ENCODE measurements around the gene TAOK3.
A peak's percentile ranks its signal among the peaks of the same experiment; 100 is the strongest.

The TAOK3 gene

GRCh38 chr12:118391424-118391823 lies 18.7 kb upstream of the TAOK3 start:
- no peak for TF ChIP-seq CTCF (IDR thresholded peaks at IDR 0.05; ENCODE audit: low read depth, low read length)
- Histone ChIP-seq H3K27me3 (no peaks in the 10 kb centered on the region), H3K36me3 (peaks cover 40% of the 10 kb centered on the region), H3K9me3 (no peaks in the 10 kb centered on the region), H3K4me3 (ENCODE audit: low read depth, low read length) (no peak overlapping the region), H3K4me1 (no peaks in the 10 kb centered on the region)
- no peak for DNase-seq

- peak; percentile 89 for TF ChIP-seq CTCF (IDR thresholded peaks at IDR 0.05; ENCODE audit: low read depth, low read length)
- peak; percentile 55 for DNase-seq
- Histone ChIP-seq H3K27me3 (no peaks in the 10 kb centered on the region), H3K9me3 (no peaks in the 10 kb centered on the region), H3K4me3 (ENCODE audit: low read depth, low read length) (peak overlapping the region; percentile 84), H3K36me3 (peaks cover 22% of the 10 kb centered on the region), H3K4me1 (0 out of 2 replicates have a peak, but pooled peaks cover 2% of the 10 kb centered on the region)
Measured at GRCh38 chr12:118377884-118378470, 5.3 kb upstream of the TAOK3 start.

GRCh38 chr12:118377021-118377883 lies 4.5 kb upstream of the TAOK3 start:
- Histone ChIP-seq H3K36me3 (peaks cover 21% of the 10 kb centered on the region), H3K27me3 (no peaks in the 10 kb centered on the region)
- no peak for DNase-seq

GRCh38 chr12:118376089-118377020 lies 3.6 kb upstream of the TAOK3 start, which contains the start of gene SUDS3:
Gene SUDS3 (plus strand): TSS chr12:118376555. CDS start chr12:118376692, 137 bp downstream.
- peak within 1 kb of the TSS; percentile 84 for H3K4me3 ChIP-seq (ENCODE audit: low read depth, low read length)
- no peaks in the 10 kb centered on the region for H3K27me3 ChIP-seq
- H3K4me1 ChIP-seq = 0 out of 2 replicates have a peak, but pooled peaks cover 2% of the 10 kb centered on the region
- DNase-seq = peak; percentile 90
- no peaks in the 10 kb centered on the region for H3K9me3 ChIP-seq
- TF ChIP-seq CTCF (IDR thresholded peaks at IDR 0.05; ENCODE audit: low read depth, low read length) = peak; percentile 92
- H3K36me3 ChIP-seq = peaks cover 14% of the 10 kb centered on the region

More at GRCh38 chr12:118377021-118377883, 4.5 kb upstream of the TAOK3 start:
- no peak for TF ChIP-seq CTCF (IDR thresholded peaks at IDR 0.05; ENCODE audit: low read depth, low read length)
- Histone ChIP-seq H3K4me3 (ENCODE audit: low read depth, low read length) (peak overlapping the region; percentile 84), H3K4me1 (0 out of 2 replicates have a peak, but pooled peaks cover 2% of the 10 kb centered on the region), H3K9me3 (no peaks in the 10 kb centered on the region)

- H3K9me3 ChIP-seq = no peaks in the 10 kb centered on the region
- H3K36me3 ChIP-seq = peaks cover 6% of the 10 kb centered on the region; the same call in 1 of the 2 replicates
- TF ChIP-seq CTCF (IDR thresholded peaks at IDR 0.05; ENCODE audit: low read depth, low read length) = no peak
- no peaks in the 10 kb centered on the region for H3K27me3 ChIP-seq
- H3K4me3 ChIP-seq (ENCODE audit: low read depth, low read length) = no peak overlapping the region
- DNase-seq = no peak
- 0 out of 2 replicates have a peak, but pooled peaks cover 2% of the 10 kb centered on the region for H3K4me1 ChIP-seq
Measured at GRCh38 chr12:118375348-118375747, 2.6 kb upstream of the TAOK3 start.

Data from BE2C (cell line).